Measurements from ENCODE around the gene DAGLA. TPM values are rescaled to one million over a fixed set of nuclear protein-coding genes. Genes with fewer than 3 reads are reported as not detected.

The DAGLA gene
- polyA plus RNA-seq, 3 donors = 4.5 to 5.6 (median 4.8) TPM

- no peak for DNase-seq
Observed at GRCh38 chr11:61688365-61689163, 8.4 kb downstream of the DAGLA start.

DNA sequence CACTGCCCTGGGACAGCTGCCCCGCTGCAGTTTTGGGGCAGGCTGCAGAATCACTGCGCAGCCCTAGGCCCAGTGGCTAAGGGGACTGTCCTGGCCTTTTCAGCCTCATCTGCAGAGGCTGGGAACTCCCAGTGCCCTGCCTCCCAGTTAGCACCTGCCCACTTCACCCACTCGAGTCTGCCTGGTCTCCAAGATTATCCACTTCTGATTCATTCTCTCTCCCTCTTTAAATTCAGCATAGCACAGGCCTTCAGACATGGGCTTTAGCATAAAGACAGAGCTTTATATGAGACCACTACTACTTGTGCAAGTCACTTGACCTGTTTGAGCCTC is 8.9 kb downstream of the DAGLA start:
- no peak for DNase-seq

DNA sequence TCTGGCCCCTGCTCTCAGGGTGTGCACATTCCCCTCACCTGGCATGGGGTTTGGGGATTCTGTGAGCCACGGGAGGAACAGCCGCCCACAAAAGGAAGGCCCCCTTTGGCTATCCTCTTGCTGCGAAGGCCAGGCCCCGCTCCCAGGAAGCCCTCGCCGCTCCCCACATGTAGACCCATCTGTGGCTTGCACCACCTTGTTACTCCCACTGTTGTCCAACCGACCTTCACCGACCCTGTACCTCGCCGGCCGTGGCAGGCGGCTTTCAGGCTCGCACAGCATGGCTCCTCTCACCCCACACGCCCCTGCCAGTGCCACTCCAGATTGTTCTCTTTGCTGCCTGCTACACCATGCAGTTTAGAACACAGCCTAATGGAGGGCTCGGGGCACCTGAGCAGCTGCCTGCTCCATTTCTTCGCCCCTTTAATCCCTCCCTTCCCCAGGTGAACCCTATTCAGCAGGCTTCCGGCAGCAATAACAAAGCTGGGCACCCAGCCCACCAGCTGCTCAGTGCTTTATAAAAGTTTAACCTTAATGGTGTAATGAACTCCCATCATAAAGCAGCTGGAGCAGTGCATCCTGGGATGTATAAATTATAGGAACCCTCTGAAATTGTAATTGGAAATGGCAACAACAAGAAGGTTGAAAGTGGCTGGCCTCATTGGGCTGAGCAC is 10.7 kb downstream of the DAGLA start:
- DNase-seq = no peak

DNA sequence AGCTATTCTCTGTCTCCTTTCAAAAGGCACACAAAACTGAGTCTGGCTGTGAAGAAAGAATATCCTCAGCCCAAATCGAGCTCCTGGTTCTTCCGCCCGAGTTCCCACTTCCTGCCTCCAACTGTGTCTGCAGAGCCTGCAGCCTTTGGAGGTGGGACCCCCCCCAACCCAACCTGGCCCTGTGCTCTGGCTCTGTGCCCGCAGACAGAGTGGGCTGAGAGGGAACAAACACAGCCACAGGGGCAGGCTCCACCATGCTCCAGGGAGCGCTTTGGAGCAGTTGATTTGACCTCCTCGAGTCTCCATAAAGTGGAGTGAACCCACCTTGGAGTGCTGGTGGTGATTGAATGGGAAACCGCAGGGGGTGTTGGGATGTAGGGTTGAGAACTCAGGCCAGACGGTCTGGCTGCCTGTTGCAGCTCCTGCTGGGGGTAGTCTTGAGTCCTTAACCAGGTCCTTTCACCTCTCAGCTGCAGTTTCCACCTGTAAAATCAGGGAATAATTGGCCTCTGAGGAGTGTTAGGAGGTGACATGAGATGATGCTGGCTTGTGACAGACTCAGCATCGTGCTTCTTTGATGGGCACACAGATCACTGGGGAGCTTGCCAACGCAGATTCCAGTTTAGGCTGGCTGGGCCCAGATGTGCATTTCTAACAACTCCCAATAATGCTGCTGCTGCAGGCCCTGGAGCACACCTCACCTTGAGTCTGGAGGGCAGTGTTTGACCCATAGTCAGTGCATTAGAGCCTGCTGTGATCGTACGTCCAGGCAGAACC is 11.4 kb downstream of the DAGLA start:
- DNase-seq = no peak

GRCh38 chr11:61693922-61694601 is 13.9 kb downstream of the DAGLA start:
- DNase-seq = no peak

- DNase-seq = no peak
Observed at GRCh38 chr11:61694602-61694939, 14.4 kb downstream of the DAGLA start.

- no peak for DNase-seq
Observed at GRCh38 chr11:61694946-61695706, 14.9 kb downstream of the DAGLA start.

GRCh38 chr11:61695917-61696316 is 15.7 kb downstream of the DAGLA start:
- no peak for DNase-seq

- DNase-seq = no peak
Observed at GRCh38 chr11:61696602-61697001, 16.4 kb downstream of the DAGLA start.

DNA sequence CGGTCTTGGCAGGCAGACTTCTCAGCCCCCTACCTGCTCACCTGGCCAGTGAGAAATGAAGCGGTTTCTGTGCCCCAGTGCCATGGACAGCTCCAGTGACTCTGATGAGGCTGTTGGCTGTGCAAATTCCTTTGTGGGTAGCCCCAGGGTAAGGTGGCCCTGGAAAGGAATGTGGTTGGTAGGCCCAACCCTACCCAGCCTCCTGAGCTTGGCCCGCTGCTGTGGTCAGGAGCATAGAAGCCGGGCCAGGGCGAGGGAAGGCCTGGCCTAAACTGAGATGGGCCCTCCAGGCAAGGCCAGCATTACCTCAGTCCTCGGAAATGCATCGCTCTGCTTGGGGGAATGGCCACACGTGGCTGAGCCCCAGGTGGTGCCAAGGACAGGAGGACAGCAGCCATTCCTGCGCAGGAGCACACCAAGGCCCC is 16.9 kb downstream of the DAGLA start:
- no peak for DNase-seq

DNA sequence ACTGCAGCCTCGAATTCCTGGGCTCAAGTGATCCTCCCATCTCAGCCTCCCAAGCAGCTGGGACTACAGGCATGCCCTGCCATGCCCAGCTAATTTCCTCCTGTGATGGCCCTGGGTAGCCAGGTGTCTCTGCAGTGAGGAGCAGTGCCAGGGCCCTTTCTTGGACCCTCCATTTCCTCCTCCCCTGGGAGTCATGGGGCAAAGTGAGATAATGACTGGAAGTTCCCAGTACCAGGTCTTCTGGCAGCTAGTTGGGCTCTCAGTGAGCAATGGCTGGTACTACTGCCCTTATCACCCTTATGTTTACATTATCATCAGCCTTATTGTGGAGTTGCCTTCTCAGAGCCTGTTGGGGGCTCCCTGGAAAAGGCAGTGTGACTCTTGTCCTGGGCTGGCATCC is 17.6 kb downstream of the DAGLA start:
- DNase-seq = no peak

GRCh38 chr11:61698173-61698948 is 18.2 kb downstream of the DAGLA start:
- DNase-seq = no peak

DNA sequence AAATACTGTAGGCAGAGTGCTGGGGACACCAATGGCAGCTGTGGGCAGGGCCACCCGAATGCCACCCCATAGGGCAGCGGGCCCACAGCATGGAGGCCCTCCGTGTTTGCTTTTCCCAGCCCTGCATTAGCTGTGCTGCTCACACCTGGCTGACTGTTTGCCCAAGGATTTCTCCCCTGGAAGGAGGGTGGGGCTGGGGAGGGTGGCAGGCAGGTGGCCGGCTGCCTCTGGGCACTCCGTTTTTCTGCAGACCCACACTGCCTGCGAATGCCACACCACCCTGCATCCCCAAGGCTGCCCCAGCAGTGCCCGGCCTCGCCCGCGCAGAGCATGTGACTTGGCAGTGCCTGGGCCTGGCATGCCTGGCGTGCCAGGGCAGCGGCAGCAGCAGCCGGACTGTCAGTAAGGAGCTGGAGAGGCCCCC is 19.6 kb downstream of the DAGLA start:
- DNase-seq = no peak

DNA sequence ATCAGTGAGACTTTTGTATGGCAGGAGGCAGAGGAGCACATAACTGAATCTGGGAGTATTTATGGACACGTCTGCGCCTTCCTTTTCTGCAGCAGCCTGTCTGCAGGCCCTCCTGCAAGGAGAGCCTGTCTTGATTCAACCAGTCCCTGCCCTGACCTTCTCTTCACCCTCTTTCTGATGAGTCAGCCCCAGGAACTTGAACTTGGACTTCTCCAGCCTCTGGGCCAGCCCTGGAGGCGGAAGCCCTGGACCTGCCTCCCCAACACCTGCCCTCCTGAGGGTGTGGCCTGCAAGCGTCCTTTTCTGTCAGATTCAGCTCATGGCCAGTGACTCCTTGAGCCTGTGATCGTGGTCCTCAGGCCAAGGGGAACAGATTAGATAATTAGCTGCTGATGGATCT is 20.0 kb downstream of the DAGLA start:
- DNase-seq = no peak

DNA sequence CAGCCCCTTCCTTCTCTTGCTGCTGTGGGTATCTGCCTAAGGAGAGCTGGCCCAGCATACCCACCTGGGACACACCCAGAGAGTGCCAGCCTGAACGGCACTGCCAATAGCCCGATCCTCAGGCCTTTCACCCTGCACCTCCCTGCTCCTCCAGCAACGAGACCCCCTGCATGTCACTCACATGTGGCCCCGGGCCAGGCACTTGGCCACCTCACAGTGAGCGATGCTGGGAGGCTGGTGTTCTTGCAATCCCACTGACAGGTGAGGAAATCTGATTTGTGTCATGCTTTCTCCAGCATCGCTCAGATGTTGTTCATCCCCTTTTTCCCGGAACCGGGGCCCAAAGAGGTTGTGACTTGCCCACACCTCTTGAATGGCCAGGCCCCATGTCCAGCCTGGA is 20.5 kb downstream of the DAGLA start:
- DNase-seq = no peak

- DNase-seq = no peak
Observed at GRCh38 chr11:61701242-61701886, 21.2 kb downstream of the DAGLA start.

DNA sequence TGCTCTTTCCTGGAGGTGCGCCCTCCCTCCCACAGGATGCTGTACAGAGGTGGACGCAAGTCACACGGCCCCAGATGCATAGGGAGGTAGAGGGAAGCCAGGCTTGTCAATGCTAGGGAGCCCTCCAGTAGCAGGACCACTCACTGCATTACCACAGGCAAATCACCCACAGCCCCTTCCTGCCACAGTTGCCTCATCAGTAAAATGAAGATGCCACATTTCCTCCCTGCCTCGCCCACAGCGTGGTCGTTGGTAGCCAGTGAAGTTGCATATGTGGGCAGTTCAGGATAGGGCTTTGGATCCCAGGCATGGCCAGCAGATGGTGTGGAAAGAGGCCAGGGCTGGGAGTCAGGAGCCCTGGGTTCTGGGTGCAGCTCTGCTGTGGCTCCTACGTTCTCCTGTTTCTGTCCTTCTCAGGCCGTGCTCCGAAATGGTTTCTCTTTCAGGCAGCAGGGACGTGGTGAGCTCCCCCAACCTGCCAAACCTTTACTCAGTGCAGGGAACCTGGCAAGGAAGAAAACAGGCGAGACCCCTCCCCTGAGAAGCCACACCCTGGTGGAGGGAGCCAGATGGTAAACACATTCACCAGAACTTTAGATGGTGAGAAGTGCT is 22.6 kb downstream of the DAGLA start:
- no peak for DNase-seq

GRCh38 chr11:61704838-61705237 is 24.6 kb downstream of the DAGLA start:
- DNase-seq = no peak

DNA sequence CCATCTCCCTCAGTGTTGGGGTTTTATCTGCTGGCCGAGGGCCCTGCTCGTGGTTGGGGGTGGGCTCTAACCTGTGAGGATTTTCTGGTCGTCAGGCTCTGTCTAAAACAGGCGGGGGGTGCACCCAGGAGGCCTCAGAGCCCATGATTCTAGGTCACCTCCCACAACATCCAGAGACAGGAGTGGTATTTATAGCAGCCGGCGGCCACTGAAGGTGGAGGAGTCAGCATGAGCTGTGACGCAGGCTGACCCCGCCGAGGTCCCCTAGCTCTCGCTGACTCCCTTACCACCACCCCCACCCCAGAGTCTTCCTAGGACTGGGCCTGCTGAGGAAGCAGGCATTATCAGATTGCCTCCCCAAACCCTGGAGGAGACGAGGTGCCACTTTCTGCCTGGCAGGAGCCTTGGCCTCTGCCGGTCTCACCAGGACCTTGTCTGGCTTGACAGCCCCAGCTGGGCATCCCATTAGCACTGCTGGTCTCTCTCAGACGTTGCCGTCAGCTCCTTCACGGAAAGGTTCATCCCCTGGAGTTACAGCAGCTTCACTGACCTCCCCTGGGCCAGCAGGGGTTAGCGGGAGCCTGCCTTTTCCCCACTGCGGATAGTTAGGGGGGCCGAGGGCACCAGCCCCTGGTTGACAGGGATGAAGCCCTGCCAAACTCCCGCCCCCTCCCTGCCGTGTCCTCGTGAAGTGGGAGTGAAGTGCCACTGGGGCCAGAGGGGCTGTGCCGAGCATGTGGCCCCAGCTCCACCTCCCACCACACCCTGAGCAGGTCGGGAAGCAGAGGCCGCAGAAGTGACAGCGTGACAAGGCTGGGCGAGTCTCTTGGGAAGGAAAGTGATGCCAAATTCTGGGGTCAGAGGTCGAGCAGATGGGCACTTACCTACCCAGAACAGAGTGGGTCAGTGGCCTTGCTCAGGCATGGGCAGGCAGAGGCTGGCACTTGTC is 26.5 kb downstream of the DAGLA start:
- DNase-seq = no peak

Measured in renal pelvis (tissue), 4 donors.